ENCODE data around the gene HYAL3. TPM values are rescaled to one million over a fixed set of nuclear protein-coding genes. Genes with fewer than 3 reads are reported as not detected.

HYAL3 gene
- total RNA-seq, 2 donors from 2014 or later, result 2.6 to 3.3 TPM

- H3K36me3 Mint-ChIP-seq (ENCODE audit: low read depth), result no peaks in the 10 kb centered on the region
- no peak overlapping the region for H3K9ac ChIP-seq (ENCODE audit: extremely low read depth, low read length, poor library complexity, severe bottlenecking)
Measured at GRCh38 chr3:50265571-50265970, 33.6 kb downstream of the HYAL3 start.

GRCh38 chr3:50264964-50265485 is 34.2 kb downstream of the HYAL3 start:
- no peak for DNase-seq
- Histone ChIP-seq H3K27me3 (ENCODE audit: control insufficient read depth, insufficient read depth, low read length, poor library complexity, severe bottlenecking) (no peaks in the 10 kb centered on the region), H3K4me3 (ENCODE audit: low read length) (no peak overlapping the region), H3K36me3 (ENCODE audit: control insufficient read depth, insufficient read depth, low read length) (no peaks in the 10 kb centered on the region), H3K9me3 (ENCODE audit: control insufficient read depth, low read length) (no peaks in the 10 kb centered on the region), H3K4me1 (ENCODE audit: control insufficient read depth, insufficient read depth, low read length) (peaks cover 16% of the 10 kb centered on the region), H3K27ac (ENCODE audit: low read depth, low read length) (peak overlapping the region; percentile 92), H3K9ac (ENCODE audit: extremely low read depth, low read length, poor library complexity, severe bottlenecking) (peak overlapping the region; percentile 20)
- peak overlapping the region; percentile 92 for H3K27ac Mint-ChIP-seq
- no peaks in the 10 kb centered on the region for H3K9me3 Mint-ChIP-seq
- peaks cover 4% of the 10 kb centered on the region for H3K27me3 Mint-ChIP-seq (ENCODE audit: insufficient read depth)
- no peak for TF ChIP-seq CTCF (conservative IDR thresholded peaks at IDR 0.05)
- H3K36me3 Mint-ChIP-seq (ENCODE audit: low read depth), result no peaks in the 10 kb centered on the region
- peaks cover 27% of the 10 kb centered on the region for H3K4me1 Mint-ChIP-seq
- 67 to 82% methylated on average over 2 to 7 of the region's 7 CpGs for WGBS, 2 experiments (ENCODE audit: insufficient coverage in 1 of 2, insufficient read length in 1 of 2)
- no peak overlapping the region for H3K4me3 Mint-ChIP-seq

More at GRCh38 chr3:50265571-50265970, 33.6 kb downstream of the HYAL3 start:
- no peaks in the 10 kb centered on the region for H3K9me3 ChIP-seq (ENCODE audit: control insufficient read depth, low read length)
- 81 to 100% methylated on average over 1 of the region's 1 CpG for WGBS, 2 experiments (ENCODE audit: insufficient coverage in 1 of 2, insufficient read length in 1 of 2)
- no peak overlapping the region for H3K4me3 ChIP-seq (ENCODE audit: low read length)
- no peaks in the 10 kb centered on the region for H3K9me3 Mint-ChIP-seq
- no peak overlapping the region for H3K4me3 Mint-ChIP-seq
- no peaks in the 10 kb centered on the region for H3K36me3 ChIP-seq (ENCODE audit: control insufficient read depth, insufficient read depth, low read length)
- peaks cover 14% of the 10 kb centered on the region for H3K4me1 ChIP-seq (ENCODE audit: control insufficient read depth, insufficient read depth, low read length)
- H3K27ac Mint-ChIP-seq, result peak overlapping the region; percentile 64
- peaks cover 4% of the 10 kb centered on the region for H3K27me3 Mint-ChIP-seq (ENCODE audit: insufficient read depth)
- no peaks in the 10 kb centered on the region for H3K27me3 ChIP-seq (ENCODE audit: control insufficient read depth, insufficient read depth, low read length, poor library complexity, severe bottlenecking)
- no peak for DNase-seq
- H3K27ac ChIP-seq (ENCODE audit: low read depth, low read length), result peak overlapping the region; percentile 92
- H3K4me1 Mint-ChIP-seq, result peaks cover 27% of the 10 kb centered on the region
- no peak for TF ChIP-seq CTCF (conservative IDR thresholded peaks at IDR 0.05)

- peak; percentile 98 for DNase-seq
- H3K9me3 Mint-ChIP-seq, result no peaks in the 10 kb centered on the region
- H3K27me3 ChIP-seq (ENCODE audit: control insufficient read depth, insufficient read depth, low read length, poor library complexity, severe bottlenecking), result no peaks in the 10 kb centered on the region
- H3K4me3 Mint-ChIP-seq, result peak overlapping the region; percentile 18
- H3K4me1 Mint-ChIP-seq, result peaks cover 27% of the 10 kb centered on the region
- peaks cover 16% of the 10 kb centered on the region for H3K4me1 ChIP-seq (ENCODE audit: control insufficient read depth, insufficient read depth, low read length)
- peaks cover 2% of the 10 kb centered on the region for H3K36me3 ChIP-seq (ENCODE audit: control insufficient read depth, insufficient read depth, low read length)
- WGBS, 2 experiments (ENCODE audit: insufficient coverage in 1 of 2, insufficient read length in 1 of 2), result 13 to 40% methylated on average over 1 to 6 of the region's 7 CpGs
- no peak overlapping the region for H3K4me3 ChIP-seq (ENCODE audit: low read length)
- no peaks in the 10 kb centered on the region for H3K36me3 Mint-ChIP-seq (ENCODE audit: low read depth)
- H3K9me3 ChIP-seq (ENCODE audit: control insufficient read depth, low read length), result no peaks in the 10 kb centered on the region
- no peak for TF ChIP-seq CTCF (conservative IDR thresholded peaks at IDR 0.05)
- H3K27me3 Mint-ChIP-seq (ENCODE audit: insufficient read depth), result peaks cover 4% of the 10 kb centered on the region
- peak overlapping the region; percentile 94 for H3K27ac Mint-ChIP-seq
- peak overlapping the region; percentile 92 for H3K27ac ChIP-seq (ENCODE audit: low read depth, low read length)
- no peak overlapping the region for H3K9ac ChIP-seq (ENCODE audit: extremely low read depth, low read length, poor library complexity, severe bottlenecking)
Measured at GRCh38 chr3:50264383-50264963, 34.7 kb downstream of the HYAL3 start.

All from endodermal cell (in vitro differentiated cells).